ENCODE measurements around the gene ADAMTS13.

The ADAMTS13 gene

DNA sequence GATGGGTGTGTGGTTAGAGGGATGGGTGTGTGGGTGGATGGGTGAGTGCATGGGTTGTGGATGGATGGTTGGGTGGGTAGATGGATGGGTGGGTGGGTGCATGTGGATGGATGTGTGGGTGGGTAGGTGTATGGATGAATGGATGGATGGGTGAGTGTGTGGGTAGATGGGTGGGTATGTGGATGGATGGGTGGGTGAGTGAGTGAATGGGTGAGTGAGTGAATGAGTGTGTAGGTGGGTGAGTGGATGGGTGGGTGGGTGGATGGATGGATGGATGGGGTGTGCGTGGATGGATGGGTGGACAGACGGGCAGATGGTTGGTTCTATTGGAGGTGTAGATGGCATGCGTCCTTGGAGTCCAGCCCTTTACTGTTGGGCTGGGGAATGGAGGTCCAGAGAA is 28.8 kb upstream of the ADAMTS13 start:
- no peak for DNase-seq

DNA sequence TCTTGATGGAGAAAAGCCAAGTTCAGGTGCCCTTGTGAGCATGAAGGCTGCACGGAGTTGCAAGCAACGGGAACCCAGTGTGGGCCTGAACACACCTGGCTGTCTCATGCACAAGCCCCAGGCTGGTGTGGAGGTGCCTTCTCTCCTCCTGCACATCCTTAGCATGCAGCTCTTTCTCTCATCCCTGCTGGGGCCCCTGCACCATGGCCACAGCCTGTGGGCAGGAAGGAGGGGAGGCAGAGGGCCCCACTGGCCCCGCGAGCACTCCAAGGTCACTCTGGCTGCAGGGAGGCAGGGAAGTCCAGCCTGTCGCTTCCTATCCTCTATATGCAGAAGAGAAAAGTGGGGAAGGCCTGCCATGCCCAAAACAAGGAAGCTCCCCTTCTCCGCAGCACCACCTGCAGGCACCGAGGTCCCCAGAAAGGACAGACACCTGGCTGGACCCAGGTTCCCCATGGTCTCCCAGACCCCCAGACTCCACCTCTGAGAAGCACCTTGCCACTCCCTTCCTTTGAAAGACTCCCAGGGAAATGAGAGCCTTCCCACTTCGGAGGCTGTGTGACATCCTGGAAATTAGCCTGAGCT is 27.4 kb upstream of the ADAMTS13 start:
- no peak for DNase-seq

DNA sequence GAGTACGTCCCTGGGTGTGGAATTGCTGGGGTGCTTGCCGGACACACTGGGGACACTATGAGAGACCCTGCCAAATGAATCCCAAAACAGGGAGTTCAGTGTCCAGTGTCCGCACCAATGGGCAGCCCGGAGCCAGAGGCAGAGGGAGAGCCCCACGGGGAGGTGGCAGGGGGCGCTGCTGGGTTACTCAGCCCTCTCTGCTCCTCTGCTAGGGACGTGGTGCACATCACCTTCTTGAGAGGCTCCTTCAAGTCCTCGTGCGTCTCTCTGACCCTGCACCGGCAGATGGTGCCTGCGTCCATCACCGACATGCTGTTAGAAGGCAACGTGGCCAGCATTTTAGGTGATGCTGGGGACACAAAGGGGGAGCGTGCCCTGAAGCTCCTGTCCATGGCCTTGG is 25.2 kb upstream of the ADAMTS13 start:
- DNase-seq = no peak

DNA sequence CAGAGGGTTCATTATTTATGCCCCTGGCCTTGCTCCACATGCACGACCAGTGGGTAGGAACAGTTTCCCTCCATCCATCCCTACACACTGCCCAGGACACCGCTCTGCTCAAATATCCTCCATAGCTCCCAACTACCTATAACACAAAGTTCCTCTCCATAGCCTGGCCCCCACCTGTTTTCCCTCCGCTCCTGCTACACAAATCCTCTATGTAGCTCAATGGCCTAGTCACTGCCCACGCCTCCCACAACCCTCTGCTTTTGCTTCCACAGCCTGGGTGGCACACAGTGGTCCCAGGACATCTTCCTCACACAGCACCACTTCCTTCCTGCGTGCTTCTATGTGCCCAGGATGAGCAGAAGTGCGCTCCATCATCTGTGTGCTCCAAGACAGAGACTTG is 24.8 kb upstream of the ADAMTS13 start:
- DNase-seq = no peak

DNA sequence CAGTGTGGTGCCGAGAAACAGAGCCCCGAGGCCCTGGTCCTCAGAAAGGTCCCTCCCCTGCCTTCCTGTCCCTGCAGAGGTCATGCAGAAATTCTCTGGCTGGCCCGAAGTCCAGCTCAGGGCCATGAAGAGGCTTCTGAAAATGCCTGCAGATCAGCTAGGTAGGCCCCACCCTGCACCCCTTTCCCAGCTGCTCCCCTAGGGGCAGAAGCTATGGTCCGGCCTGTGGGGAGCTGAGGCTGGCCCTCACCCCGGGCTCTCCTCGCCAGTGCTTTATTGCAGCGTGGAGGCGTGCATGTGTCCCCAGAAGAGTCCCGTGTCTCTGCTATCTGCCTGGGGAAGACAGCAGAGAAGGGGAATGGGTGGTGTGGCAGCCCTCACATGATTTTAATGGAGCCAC is 24.3 kb upstream of the ADAMTS13 start:
- DNase-seq = no peak

DNA sequence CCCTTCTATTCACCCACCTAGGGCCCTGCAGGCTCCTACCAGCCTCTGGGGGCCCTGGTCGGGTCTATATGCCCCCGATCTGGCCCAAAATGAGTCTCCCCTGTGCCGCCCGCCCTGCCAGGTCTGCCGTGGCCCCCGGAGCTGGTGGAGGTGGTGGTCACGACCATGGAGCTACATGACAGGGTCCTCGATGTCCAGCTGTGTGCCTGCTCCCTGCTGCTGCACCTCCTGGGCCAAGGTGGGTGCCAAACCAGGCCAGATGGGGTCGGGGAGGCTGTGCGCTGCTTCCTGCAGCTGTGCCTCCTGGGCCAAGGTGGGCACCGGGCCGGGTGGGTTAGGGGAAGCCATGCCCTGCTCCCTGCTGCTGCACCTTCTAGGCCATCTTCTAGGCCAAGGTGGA is 21.9 kb upstream of the ADAMTS13 start:
- DNase-seq = no peak

DNA sequence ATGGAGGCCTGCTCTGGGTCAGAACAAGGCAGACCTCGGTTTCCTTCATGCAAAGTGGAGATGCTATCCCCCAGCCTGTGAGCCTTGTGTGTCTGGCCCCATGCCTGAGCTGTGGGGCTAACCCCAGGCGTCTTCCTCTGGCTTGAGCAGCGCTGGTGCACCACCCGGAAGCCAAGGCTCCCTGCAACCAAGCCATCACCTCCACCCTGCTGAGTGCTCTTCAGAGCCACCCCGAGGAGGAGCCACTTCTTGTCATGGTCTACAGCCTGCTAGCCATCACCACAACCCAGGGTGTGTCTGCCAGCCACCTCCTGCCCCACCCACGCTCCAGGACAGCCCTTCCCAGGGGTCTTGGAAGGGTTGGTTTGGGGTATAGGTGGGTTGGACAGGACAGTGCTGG is 20.6 kb upstream of the ADAMTS13 start:
- no peak for DNase-seq

DNA sequence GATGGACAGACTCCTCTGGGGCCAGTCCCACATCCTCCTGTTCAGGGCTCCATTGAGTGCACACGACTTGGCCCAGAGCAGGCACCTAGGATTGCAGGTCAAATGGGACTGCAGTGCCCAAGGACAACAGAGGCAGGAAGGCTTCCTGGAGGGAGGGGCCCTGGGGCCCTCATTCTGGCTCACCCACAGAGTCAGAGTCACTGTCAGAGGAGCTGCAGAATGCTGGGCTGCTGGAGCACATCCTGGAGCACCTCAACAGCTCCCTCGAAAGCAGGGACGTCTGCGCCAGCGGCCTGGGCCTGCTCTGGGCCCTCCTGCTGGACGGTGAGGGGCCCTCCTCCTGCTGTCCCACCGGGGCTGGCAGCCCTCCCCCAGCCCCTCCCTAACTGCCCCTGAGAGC is 19.5 kb upstream of the ADAMTS13 start:
- no peak for DNase-seq

DNA sequence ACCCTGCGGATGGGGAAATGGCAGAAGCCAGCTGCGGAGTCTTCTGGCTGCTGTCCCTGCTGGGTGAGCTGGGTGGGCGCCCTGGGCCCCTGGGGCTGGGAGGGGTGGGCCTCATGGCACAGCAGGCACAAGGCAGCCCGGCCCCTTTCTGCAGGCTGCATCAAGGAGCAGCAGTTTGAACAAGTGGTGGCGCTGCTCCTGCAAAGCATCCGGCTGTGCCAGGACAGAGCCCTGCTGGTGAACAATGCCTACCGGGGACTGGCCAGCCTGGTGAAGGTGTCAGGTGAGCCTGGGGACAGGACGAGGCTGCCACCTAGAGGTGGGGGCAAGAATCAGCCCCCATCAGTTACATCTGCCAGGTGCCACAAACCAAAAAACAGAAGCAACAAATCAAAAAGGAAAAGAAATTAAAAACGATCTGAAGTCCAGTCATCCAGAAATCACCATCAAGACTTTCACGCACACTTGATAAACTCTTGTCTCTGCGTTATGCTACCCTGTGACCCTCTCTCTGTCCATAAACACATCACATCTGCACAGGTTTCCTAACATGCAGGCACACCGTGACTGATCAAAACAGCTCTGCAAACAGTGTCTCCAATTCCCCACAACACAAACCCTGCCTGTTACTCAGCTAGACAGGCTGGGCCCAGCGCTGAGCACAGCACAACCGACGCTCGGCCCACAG is 18.3 kb upstream of the ADAMTS13 start:
- peak; percentile 56 for DNase-seq

DNA sequence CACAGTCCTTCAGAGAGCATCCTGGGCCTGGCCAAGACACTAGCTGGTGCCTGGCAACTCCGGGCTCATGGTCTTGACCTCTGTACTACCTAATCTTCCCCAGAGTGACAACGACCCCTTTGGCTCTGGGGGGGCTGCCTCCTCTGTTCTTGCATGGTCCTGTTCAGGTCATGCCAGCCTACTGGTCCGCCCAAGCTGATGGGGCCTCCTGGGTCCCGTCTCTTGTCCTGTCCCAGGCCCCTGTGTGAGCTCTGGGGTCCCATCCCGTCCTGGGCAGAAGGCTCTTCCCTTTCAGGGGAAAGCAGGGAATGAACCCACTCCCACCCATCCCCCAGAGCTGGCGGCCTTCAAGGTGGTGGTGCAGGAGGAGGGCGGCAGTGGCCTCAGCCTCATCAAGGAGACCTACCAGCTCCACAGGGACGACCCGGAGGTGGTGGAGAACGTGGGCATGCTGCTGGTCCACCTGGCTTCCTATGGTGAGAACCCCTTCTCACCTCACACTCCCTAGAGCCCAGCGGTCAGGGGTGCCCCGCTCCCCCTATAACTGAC is 17.6 kb upstream of the ADAMTS13 start:
- no peak for DNase-seq

DNA sequence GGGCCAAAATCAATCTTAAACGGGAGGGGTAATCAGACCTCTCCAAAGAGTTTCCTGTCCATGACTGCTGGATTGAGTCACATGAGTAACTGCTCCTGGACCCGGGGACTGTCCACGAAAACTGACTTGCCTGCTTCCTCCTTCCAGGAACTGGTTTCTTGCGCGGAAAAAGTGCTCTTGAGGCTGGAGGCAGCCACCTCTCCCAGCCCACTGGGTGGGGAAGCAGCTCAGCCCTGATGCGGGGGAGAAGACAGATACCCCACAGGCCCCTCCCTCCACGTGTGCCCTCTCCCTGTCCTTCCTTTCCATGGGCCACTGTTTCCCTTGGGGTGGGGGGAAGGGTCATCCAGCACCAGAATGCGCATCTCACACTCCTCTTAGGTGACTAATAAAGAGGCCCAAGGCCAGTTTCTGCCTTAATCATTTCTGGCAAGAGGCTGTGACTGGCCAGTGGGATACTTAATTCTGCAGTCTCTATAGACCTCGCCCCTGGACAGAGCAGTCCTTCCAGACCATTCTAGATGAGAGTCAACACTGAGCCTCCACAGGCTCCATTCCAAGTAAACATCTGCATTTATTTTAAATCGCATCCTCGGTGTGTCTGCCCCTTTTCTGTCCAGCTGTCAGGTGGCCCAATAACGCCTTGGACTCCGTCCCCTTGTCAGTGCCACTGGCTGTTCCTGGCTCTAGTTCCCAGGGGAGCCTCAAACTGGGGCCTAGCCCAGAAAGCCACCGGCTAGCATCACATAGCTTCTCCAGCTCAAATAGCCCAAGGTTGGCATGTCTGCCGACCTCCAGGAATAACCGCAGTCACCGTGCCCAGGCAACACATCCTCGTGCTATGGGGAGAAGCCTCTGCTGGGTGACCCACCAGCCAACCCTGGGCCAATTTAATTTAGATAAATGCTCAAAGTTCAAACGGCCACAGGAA is 16.4 kb upstream of the ADAMTS13 start:
- DNase-seq = no peak

DNA sequence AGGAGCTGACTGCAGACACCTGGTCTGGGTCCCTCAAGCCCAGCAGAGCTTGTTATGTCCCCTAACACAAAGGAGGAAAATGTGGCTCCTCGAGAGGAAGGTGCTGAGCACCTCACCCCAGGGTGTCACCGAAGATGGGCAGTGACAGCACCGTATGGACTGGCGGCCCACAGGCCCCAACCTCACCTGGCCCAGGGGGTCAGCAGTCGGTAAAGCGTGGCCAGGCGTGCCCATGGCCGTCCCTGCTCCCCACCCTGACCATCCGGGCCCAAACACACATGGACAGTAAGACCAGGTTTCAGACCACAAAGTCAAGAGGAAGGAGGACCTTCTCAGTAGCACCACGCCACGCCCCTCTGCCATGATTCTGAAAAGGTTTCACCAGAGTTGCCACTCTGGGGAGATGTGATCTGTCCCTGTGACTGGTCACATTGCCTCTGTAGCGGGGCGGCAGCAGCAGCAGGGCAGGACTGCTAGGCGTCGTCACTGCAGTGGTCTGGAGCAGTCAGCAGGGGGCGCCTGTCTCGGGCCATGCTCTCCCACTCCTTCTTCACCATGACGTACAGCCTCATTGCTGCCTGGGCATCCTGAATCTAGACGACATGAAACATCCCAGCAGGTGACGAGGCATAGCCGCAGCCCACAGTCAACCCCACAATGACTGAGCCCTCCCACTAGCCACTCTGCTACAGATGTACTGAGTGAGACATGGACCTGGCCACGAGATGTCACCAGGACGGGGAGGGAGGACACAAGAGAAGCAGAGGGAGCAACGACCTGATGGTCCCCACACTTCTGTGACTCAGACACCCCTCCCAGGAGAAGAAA is 15.5 kb upstream of the ADAMTS13 start:
- peak; percentile 79 for DNase-seq

DNA sequence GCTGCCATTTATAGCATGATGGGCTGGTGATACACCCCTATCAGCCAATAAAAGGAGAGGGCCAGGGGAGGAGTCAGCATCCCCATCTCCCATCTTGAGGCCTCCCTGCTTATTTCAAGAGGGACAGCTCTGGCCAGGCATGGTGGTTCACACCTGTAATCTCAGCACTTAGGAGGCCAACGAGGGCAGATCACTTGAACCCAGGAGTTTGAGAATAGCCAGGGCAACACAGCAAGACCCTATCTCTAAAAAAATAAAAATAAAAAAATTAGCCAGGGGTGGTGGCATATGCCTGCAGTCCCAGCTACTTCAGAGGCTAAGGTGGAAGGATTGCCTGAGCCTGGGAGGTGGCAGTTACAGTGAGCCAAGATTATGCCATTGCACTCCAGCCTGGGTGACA is 14.1 kb upstream of the ADAMTS13 start:
- DNase-seq = no peak

DNA sequence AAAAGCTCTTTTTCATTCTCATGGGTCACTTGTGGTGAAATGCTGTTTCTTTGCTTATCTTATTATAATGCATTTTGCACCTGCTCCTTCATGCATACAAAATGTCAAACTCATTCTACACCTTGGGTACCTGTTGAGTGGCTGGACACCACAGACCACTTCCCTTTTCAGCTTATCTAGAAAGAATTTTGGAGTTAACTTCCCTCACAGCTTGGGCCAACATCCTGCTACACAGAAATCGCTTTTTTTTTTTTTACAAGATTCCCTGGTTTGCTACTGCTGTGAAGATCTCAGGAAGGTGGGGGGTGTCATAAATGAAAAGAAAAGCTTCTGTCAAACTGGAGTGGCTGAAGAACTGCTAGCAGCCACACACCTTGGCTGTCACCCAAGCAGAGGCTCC is 7.0 kb upstream of the ADAMTS13 start:
- no peak for DNase-seq

DNA sequence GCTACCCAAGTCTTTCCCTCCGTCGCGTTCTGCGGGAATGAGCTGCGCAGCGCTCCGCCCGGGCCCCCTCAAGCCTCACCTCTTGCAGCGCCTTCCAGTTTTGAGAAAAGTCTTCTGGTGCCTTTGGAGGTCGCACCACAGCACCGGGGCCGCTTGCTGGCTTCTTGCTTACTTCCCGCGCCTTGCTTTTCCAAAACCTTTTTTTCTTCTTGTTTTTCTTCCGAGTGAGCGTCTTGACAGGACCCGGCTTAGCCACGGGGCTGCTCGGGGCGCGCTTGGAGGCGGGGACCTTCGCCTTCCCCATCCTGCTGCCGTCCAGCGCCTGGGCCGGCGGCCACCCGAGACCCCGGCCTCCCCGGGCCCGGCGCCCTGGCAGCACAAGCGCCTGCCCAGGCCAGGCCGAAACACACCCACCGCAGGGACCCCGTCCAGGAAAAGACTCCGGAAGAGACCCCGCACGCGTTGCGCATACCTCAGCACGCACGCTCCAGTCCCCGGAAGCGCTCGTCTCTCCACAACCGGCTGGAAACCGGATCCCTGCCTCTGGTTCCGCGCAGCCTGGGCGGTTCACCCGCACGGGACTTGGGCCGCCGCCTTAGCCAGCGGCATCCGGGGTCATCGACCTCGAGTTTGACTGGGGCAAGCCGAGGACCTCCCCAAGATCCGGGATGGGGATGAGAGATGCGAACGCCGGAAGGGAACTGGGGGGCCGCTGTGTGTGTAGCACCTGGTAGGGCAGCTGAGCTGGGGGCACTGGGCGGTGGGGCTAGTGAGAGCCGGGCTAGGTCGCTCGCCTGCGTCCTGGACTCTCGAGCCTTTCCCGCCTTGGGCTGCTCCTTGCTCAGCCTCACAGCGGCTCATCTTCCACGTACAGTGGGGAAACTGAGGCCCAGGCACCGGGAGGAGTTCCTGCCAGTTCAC is 4.4 kb upstream of the ADAMTS13 start, which contains the start of gene REXO4:
Gene REXO4 (minus strand): TSS at position 470 of the 921 bp plus-strand sequence. CDS start 166 bp downstream, at position 304.
- peak; percentile 80 for DNase-seq

DNA sequence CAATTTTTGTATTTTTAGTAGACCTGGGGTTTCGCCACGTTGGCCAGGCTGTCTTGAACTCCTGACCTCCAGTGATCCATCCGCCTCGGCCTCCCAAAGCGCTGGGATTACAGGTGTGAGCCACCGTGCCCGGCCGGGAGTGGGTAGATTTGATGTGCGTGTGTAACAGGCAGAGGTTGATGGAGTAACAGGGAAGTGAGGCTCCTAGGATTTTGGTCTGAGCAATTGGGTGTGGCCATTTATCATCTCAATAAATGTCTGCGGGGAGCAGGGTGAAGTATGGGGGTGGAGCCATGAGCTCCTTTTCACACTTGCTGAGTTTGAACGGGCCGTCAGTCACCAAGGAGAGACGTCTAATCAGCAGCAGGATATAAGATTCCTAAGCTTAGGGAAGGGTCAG is 3.2 kb upstream of the ADAMTS13 start:
- DNase-seq = no peak

DNA sequence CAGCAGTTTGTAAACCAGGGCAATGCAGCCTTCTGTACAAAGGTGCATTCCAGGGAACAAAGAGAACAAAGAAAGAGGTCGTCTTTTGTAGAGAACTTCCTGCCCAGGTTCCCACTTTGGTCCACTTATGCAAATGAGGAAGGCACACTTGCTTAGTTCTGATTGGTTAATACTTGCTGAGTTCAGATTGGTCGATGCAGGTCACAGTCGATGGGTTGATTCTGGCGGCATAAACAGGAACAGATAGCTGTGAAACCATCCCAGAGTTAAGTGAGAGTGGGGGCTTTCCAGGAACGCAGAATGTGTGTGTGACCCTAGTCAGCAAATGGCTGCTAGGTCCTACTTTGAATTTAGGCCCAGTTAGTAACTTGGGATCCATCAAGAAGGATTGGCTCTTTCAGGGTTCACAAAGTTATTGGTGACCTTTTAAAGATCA is 1.8 kb upstream of the ADAMTS13 start:
- no peak for DNase-seq

DNA sequence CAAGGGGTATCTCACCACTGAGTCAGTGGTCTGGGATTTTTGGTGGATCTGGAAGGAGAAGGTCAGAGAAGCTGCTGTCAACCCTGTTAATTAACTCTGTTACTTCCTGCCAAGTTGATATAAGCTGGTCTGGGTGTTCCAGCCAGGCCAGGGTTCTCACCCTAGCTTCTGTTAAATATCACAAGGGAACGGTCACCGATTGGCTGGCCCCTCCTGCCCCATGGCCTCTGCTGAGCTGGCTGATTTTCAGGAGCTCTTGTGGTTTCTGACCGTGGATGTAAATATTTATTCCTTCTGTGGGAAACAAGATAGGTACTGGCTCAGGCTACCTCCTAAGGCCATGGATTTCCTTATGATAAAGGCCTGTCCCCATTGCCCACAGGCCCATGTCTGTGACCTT is 1.0 kb downstream of the ADAMTS13 start:
- DNase-seq = no peak

DNA sequence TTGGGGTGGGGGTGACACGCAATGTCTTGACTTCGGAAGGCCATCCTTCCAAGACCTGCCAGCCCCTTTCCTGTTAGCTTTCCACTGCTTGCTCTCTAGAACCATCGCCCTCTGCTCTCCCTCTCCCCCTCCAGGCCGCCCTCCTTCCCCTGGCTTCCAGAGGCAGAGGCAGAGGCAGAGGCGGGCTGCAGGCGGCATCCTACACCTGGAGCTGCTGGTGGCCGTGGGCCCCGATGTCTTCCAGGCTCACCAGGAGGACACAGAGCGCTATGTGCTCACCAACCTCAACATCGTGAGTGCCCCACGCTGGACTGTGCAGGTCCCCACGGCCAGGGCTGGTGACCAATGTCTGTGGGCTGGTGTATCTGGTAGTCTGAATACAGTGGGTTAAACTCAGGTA is 2.0 kb downstream of the ADAMTS13 start:
- no peak for DNase-seq

DNA sequence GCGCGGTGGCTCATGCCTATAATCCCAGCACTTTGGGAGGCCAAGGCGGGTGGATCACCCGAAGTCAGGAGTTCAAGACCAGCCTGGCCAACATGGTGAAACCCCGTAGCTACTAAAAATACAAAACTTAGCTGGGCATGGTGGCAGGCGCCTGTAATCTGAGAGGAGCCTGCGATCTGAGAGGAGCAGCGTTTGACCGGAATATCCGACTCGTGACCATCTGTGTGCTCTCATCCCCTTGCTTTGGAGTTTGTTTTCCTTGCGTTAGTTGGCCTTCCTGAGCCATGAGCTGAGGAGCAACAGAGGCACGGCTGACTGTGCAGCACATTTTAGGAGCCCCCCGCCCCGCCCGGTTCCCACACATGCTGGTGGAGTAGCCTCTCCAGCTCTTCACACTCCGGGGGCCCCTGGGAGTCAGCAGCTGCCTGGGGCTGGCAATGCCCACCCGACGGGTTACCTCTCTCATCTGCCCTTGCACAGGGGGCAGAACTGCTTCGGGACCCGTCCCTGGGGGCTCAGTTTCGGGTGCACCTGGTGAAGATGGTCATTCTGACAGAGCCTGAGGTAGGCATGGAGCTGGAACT is 3.0 kb downstream of the ADAMTS13 start:
- DNase-seq = no peak

DNA sequence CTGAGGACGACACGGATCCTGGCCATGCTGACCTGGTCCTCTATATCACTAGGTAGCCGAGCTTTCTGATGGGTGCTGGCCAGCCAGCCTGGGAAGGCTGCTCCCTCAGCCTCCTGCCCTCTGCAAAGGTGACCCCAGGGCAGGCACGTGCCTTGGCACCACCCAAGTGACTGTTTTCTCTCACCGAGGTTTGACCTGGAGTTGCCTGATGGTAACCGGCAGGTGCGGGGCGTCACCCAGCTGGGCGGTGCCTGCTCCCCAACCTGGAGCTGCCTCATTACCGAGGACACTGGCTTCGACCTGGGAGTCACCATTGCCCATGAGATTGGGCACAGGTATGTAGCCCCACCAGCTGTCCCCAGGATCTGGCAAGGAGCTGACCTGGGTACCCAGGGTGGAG is 3.8 kb downstream of the ADAMTS13 start:
- DNase-seq = no peak

Data from stimulated activated CD4-positive, alpha-beta T cell treated with anti-CD3 and anti-CD28 coated beads, Interleukin-12 subunit alpha, Interleukin-12 subunit beta, amount 100 ng/mL, for 4 hours (primary cell).